Mesangial cell (primary cell): ENCODE measurements around the gene GSG1L. TPM values are rescaled to one million over a fixed set of nuclear protein-coding genes. Genes with fewer than 3 reads are reported as not detected.

ENCODE experiments used
- total RNA-seq: library from RNA; depleted of rRNA; stranded (reverse); fragments of >200 nt; gene quantifications from 2 replicates; pipeline ENCODE4 v1.2.3, GENCODE V29; 2015

The GSG1L gene
- not detected in 2 replicates for total RNA-seq

DNA sequence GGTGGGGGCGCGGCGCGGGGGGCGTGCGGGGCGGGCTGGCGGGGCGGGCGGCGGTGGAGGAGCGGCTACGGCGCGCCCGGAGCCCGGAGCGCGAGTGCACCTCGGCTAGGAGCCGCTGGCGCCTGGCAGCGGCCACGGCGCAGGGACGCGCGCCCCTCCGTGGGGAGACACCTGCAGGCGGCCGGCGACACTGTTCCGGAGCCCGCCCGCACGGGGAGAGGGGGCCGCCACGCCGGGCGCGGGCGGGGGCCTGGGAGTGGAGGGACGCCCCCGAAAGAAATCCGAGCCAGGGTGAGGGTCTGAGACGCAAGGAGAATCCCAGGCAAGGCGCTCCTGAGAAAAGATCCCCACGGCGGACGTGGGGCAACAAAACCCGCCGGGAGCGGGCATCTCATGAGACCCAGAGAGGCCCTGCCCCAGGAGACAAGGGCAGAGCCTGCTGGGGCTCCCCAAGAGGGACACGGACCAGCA is at the start of gene GSG1L:
Gene GSG1L (minus strand): TSS at position 124 of the 471 bp plus-strand sequence. CDS start 290 bp downstream, outside the sequence.

Other genes starting within 250 kb of the GSG1L start
- 85.9 and 135 TPM in 2 replicates for gene XPO6, start 148.3 kb upstream of the GSG1L start, total RNA-seq
- gene SBK1, start 228.8 kb upstream of the GSG1L start, total RNA-seq, result 0.65 and 3.9 TPM in 2 replicates